ENCODE results near the gene RNF212.
"Not testable (repeated sequence)": the region's sequence is repeated elsewhere in the genome, so short reads cannot be mapped to it uniquely, and the experiment has no call there.

RNF212 gene

DNA sequence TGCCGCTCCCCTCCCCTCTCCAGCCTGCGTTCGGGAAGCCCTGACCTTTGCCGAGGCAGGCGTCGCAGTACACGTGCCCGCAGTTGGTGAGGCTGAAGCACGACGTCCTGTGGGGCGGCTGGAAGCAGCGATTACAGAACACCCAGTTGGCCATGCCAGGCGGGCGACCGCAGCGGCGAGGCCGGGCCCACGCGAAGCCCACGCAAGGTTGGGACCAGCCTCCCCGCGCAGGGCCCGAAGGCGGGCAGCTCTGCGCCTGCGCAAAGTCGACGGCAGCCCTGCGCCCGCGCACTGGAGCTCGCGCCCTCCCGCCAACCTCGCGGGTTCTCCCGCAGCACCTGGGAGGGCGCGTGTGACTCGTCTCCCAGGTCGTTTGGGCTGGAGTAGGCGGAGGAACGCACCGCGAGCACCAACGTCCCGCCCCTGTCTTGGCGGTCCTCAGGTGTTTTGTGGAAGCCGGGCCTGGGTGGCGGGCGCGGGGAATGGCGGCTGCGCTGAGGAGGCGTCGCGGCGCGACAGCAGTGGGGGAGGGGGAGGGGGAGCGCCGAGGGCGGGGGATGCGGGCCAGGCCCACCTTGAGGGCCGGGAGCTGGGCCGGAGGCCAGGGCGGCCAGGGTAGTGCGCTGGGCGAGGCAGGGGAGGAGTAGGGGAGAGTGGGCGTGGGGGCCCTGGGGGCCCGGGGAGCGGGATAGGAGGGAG, at the start of gene RNF212:
Gene RNF212, minus strand, starts transcription at position 254 of the 699 bp plus-strand sequence. Its CDS starts 100 bp downstream, at position 154.
- no peak for DNase-seq

GRCh38 chr4:1160351-1160750, 47.0 kb upstream of the RNF212 start:
- DNase-seq: no peak

DNA sequence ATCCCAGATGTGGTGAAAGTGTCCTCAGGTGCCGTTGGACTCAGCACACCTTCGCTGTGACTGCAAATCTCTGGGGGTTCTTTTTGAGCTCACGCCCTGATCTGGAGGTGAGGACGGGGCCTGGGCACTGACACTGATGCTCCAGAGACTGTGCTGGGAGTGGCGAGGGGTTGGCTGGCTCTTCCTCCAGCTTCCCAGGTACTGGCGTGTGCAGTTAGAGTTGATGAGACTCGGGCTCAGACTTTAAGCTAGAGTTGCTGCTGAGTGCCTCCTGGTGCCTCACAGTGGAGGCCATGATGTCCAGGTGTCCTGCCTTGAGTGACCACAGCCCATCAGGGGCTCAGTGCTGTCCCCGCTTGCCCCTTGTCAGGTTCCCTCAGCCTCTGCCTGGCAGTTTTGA, 42.7 kb upstream of the RNF212 start:
- no peak for DNase-seq

DNA sequence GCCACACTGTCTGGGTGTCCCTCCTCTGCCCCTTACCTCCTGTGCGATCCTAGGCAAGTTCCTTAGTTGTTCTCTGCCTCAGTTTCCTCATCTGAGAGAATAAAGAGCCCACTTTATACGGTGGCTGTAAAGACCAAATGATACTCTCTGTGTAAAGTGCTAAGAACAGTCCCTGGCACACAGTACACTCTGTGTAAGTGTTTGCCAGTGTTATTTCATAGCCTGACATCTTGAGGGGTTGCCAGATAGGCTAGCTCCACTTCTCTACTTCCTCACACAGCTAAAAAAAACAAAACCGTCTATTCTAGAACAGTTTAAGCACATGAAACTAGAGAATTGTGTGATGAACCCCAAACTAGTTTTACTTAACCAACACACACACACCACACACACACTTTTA, 42.0 kb upstream of the RNF212 start:
- DNase-seq: no peak

- no peak for DNase-seq
These were observed 41.3 kb upstream of the RNF212 start for GRCh38 chr4:1154523-1155182.

GRCh38 chr4:1154126-1154522, 40.8 kb upstream of the RNF212 start:
- DNase-seq: no peak

- no peak for DNase-seq
These were observed 40.3 kb upstream of the RNF212 start for GRCh38 chr4:1153567-1154090.

DNA sequence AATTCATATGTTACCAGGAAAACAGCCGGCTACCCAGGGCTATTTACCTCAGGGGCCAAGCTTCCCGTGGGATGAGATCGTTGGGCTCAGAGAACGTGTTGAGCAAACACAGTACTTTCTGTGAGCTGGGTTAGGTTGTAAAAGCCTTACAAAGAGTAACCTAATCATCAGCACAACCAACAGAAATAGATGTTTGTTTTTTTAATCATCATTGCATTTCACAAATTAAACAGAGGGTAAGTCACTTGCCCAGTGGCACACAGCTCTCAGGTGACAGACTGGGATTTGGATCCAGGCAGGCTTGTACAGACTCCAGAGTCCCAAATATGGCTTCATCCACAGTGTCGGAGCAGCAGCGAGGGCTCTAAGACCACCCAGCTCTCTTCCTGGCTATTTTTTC, 38.9 kb upstream of the RNF212 start:
- no peak for DNase-seq

- no peak for DNase-seq
These were observed 38.2 kb upstream of the RNF212 start for GRCh38 chr4:1151541-1151940.

DNA sequence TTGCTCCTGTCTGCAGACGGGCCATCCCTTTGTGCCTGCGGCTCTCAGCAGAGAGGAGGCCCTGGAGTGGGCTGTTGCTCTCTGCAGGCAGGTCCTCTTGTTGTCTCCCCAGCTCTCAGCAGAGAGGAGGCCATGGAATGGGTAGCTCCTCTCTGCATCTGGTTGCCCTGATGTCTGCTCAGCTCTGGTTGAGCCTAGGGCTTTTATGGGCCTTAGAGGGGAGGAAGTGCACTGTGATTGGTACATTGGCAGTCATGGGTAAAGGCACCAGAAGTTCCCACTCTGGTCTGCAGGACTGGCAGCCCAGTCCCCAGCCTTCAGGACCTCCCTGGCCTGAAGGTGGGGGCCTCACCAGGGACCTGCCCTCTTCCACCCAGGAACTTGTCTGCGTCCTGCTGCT, 37.5 kb upstream of the RNF212 start:
- DNase-seq: no peak

DNA sequence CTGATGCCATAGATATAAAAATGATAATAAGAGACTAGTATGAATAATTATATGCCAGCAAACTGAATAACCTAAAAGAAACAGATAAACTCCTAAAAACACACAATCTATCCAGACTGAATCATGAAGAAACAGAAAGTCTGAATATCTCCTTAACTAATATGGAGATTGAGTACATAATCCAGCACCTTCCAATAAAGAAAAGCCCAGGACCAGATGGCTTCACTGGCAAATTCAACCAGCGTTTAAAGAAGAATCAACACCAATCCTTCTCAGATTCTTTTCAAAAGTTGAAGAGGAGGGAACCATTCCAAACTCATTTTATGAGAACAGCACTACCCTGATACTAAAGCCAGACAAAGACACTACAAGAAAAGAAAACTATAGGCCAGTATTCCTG, 26.5 kb upstream of the RNF212 start:
- DNase-seq: no peak

DNA sequence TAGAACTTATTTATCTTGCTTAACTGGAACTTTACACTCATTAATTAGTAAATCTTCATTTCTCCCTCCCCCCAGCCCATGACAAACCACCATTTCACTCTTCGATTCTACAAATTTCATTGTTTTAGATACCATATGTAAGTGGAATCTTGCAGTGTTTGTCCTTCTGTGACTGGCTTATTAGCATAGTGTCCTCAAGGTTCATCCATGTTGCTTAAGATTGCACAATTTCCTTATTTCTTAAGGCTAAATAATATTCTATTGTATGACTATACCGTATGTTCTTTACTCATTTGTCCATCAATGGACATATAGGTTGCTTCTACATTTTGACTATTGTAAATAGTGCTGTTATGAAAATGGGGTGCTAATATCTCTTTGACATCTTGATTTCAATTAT, 24.5 kb upstream of the RNF212 start:
- DNase-seq: no peak

GRCh38 chr4:1137063-1137776, 23.9 kb upstream of the RNF212 start:
- no peak for DNase-seq

DNA sequence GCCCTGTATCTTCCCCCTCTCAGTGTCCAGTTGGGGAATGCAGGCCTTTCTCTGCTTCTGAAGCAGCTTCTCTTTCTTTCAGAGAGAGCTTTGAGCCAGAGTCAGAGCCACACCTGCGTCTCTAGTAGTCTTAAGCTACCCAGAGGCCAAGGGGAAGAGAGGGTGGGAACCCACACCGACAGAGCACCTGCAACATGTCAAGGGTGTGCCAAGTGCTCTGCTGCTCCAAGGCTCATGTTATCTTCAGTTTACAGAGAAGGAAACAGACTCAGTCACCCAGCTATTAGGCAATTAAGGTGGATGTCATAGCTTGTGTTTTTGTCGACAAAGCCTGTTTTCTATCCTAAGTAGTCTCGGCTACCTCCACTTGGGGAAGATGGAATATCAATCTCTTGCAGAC, 22.7 kb upstream of the RNF212 start:
- no peak for DNase-seq

DNA sequence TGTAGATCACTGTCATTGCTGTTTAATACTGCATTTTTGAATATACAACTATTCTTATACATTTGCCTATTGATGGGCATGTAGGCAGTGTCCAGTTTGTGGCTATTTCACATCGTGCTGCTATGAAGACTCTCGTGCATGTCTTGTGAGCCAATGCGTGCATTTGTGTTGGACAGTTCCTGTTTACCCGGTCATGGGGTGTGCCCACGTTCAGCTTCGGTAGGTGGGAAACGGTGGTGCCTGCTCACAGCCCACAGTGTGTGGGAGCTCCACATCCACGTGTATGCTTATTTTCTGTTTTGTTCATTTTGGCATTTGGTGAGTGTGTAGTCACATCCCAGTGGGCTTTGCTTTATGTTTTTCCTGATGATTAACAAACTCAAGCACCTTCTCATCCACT, 19.7 kb upstream of the RNF212 start:
- no peak for DNase-seq

DNA sequence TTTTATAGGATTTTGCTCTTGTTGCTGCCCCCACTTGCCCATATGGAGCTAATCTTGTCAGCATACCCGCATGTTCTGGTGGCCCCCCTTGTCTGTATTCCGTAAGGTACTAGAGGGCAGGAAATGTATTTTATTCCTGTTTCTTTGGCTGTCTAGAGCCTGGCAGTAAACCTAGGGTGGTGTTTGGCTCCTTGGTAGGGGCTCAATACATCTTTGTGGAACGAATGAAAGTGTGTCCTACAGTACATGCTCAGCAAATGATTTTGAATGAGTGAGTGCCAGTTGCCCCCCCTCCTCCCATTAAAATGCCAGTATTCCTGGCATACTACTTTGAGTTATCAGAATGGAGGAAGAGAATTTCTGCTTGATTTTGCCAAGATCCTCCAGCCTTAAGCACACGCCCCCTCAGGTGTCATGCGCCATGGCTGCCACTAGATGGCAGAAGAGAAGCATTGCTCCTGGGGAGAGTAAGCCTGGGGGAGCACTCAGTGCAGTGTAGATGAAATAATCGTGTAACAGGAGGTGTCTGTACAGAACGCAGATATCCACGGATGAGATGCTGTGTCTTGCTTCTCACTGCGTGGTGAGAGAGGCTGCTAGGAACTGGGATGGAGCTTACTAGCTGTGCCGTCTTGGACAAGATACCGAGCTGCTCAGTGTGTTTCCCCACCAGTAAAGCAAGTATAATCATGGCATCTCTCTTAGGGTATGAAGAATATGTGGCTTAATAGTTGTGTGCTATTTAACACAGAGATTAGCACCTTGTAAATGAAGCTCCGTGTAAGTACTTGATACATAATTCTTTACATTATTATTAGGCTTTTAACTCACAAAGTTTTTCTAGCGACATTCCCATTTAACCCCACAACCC, 17.2 kb upstream of the RNF212 start:
- DNase-seq: no peak

DNA sequence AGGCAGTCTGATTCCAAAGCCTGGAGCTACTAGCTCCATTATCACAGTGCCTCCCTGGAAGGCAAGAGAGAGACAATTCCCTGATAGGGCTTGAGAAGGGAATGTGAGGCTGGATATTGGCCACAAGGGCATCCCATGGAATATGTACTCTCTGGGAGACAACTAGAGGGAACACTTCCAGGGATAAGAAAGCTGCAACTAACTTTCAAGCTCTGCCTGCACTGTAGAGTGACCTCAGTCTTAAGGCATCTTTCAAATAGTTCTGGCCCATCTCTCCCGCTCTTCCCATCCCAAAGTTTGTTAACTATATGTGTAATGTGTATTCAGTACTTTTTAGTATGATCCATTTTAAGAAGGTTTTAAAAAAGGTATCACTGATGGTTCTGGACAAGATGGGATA, 13.1 kb upstream of the RNF212 start:
- DNase-seq: no peak

DNA sequence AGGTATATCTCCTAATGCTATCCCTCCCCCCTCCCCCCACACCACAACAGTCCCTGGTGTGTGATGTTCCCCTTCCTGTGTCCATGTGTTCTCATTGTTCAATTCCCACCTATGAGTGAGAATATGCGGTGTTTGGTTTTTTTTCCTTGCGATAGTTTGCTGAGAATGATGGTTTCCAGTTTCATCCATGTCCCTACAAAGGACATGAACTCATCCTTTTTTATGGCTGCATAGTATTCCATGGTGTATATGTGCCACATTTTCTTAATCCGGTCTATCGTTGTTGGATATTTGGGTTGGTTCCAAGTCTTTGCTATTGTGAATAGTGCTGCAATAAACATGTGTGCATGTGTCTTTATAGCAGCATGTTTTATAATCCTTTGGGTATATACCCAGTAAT, 12.1 kb upstream of the RNF212 start:
- not testable (repeated sequence) for DNase-seq

DNA sequence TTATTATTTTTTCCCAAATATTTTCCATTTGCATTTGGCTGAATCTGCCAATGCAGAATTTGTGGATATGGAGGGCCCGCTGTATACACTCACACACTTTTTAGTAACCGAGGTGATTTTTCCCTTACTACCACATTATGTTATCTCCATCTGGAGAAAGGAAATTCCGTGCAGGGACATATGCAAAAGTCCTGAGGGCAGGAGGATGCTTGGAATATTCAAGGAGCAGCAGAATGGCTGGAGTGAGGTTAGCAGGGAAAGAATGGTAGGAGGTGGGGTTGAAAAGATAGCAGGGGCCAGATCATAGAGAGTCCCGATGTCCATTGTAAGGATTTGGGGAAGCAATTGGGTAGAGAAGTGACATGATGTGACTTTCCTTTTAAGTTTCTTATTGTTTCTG, 11.5 kb upstream of the RNF212 start:
- DNase-seq: no peak

DNA sequence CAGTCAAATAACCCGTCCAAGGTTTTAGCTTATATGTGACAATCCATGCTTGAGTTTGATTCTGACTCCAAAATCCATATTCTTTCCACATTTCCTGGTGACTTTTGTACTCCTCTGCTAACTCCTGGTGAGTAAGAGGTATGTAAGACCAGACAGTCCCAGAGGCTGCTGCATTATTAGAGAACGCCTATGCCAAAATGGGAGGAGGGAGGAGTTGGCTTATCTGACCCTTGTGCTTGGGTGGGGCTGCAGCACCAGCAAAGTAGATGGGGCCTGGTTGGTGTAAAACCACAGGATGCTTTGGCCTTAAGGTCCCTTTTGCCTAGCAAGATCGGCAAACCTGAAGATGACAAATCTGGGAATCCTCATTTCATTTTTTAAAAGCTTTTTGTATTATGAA, 9.1 kb upstream of the RNF212 start:
- no peak for DNase-seq

DNA sequence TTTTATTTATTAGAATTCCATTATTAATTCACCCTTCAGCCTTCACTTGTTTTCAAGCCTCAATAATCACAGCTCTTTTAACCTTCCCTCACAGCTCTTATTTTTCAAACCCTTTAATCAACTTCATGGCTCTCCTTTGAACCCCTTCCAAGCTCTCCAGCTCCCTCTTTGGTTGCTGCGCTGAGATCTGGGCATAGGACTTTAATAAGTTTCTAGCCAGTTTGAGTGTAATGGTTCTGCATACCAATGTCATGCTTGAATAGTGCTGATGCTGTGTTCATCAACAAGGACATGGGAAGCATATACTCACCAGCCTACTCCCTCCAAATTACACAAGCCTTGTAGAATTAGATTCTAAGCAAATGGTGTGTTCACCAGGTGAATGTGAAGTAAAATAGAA, 3.5 kb upstream of the RNF212 start:
- no peak for DNase-seq

DNA sequence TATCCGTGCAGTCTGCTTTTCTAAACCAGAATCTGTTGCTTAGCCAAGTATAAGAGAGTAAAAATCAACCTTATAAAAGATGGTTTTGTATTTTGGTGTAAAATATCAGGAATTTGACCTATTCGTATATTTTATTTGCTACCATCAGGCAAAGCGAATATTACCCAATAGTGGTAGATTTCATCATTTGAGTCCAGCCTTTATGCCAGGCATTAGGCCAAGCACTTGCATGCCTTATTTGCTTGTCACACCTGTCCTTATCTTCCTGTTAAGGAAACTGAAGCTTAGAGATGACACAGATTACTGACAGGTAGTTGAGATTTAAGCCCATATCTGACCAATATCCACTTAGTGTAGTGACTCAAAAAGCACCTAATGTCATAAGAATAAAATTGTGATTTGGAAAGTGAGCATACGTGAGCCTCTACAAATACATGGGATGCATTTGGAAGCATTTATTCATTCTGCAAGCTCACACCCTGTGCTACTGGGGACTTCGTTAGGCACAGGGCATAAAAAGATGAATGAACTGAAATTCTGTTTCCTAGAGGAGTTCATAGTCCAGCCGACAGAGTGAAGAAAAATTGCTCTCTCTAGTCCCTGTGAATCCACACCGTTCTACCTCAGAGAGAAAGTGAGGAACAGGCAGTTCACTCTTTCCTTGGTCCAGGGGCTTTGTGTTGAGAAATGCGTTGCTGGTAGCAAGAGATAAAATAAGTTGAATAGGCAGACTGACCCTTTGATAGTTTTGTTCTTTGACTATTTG, 2.3 kb upstream of the RNF212 start:
- DNase-seq: no peak
